Parathyroid adenoma (tissue), 2 donors: Measurements from ENCODE around the gene SMNDC1.

Experiments
- H2AFZ ChIP-seq: fragments of 300-600 bp; sonication (generic); one replicate; pipeline ENCODE4 v1.7.0; 2017; ENCODE audit warnings: antibody characterized with exemption, mild to moderate bottlenecking
- H3K27ac ChIP-seq: fragments of 300-600 bp; sonication (generic); one replicate; pipeline ENCODE4 v1.7.0; 2017
- H3K27me3 ChIP-seq: fragments of 300-600 bp; sonication (generic); one replicate; pipeline ENCODE4 v1.7.0; 2017; ENCODE audit warnings: low read length; ENCODE audit not compliant: control insufficient read depth, insufficient read depth
- H3K36me3 ChIP-seq: fragments of 300-600 bp; sonication (generic); one replicate; pipeline ENCODE4 v1.7.0; 2017; ENCODE audit warnings: low read length; ENCODE audit not compliant: control insufficient read depth, insufficient read depth
- H3K4me1 ChIP-seq: fragments of 300-600 bp; sonication (generic); one replicate; pipeline ENCODE4 v1.7.0; 2017; ENCODE audit warnings: control low read depth
- H3K4me2 ChIP-seq: fragments of 300-600 bp; sonication (generic); one replicate; pipeline ENCODE4 v1.7.0; 2017; ENCODE audit warnings: low read length
- H3K4me3 ChIP-seq: fragments of 300-600 bp; sonication (generic); one replicate; pipeline ENCODE4 v1.7.0; 2017; ENCODE audit warnings: low read depth, low read length
- H3K79me2 ChIP-seq: fragments of 300-600 bp; sonication (generic); one replicate; pipeline ENCODE4 v1.7.0; 2017; ENCODE audit warnings: control low read depth
- H3K9ac ChIP-seq: fragments of 300-600 bp; sonication (generic); one replicate; pipeline ENCODE4 v1.7.0; 2017; ENCODE audit warnings: mild to moderate bottlenecking
- H3K9me3 ChIP-seq: fragments of 300-600 bp; sonication (generic); one replicate; pipeline ENCODE4 v1.7.0; 2017; ENCODE audit warnings: low read length; ENCODE audit not compliant: control insufficient read depth
- TF ChIP-seq, protein P1 (sequence below): fragments of 300-600 bp; sonication (generic); IDR thresholded peaks from one replicate; pipeline ENCODE4 v1.7.0; 2017; ENCODE audit warnings: antibody characterized with exemption, mild to moderate bottlenecking
- donor health status: primary hyperparathyroidism.

Gene SMNDC1

DNA sequence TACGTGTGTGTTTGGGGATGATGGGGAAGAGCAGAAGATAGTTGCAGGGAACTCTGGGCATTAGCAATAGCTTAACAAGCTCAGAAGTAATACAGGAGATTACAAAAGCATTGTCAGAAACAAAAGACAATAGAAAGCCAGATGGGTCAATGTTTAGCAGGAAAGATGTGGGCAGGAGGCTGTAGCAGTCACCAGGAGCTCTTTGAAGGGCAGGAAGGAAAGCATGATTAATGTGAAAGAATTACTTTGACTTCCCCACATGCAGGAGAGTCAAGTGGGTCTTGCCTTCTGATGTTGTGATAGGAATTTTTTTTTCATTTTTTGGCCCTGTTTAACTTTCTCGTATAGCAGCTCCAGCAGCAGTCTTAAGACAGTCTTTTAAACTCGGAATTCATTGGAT, 6.0 kb upstream of the SMNDC1 start:
- Histone ChIP-seq H3K4me2 (no peak overlapping the region), H2AFZ (no peak overlapping the region), H3K27ac (no peak overlapping the region), H3K4me3 (no peak overlapping the region), H3K9ac (no peak overlapping the region), H3K27me3 (no peaks in the 10 kb centered on the region), H3K4me1 (no peaks in the 10 kb centered on the region), H3K79me2 (no peaks in the 10 kb centered on the region), H3K36me3 (no peaks in the 10 kb centered on the region), H3K9me3 (no peaks in the 10 kb centered on the region)
- TF ChIP-seq, protein P1, sequence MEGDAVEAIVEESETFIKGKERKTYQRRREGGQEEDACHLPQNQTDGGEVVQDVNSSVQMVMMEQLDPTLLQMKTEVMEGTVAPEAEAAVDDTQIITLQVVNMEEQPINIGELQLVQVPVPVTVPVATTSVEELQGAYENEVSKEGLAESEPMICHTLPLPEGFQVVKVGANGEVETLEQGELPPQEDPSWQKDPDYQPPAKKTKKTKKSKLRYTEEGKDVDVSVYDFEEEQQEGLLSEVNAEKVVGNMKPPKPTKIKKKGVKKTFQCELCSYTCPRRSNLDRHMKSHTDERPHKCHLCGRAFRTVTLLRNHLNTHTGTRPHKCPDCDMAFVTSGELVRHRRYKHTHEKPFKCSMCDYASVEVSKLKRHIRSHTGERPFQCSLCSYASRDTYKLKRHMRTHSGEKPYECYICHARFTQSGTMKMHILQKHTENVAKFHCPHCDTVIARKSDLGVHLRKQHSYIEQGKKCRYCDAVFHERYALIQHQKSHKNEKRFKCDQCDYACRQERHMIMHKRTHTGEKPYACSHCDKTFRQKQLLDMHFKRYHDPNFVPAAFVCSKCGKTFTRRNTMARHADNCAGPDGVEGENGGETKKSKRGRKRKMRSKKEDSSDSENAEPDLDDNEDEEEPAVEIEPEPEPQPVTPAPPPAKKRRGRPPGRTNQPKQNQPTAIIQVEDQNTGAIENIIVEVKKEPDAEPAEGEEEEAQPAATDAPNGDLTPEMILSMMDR = no peak

DNA sequence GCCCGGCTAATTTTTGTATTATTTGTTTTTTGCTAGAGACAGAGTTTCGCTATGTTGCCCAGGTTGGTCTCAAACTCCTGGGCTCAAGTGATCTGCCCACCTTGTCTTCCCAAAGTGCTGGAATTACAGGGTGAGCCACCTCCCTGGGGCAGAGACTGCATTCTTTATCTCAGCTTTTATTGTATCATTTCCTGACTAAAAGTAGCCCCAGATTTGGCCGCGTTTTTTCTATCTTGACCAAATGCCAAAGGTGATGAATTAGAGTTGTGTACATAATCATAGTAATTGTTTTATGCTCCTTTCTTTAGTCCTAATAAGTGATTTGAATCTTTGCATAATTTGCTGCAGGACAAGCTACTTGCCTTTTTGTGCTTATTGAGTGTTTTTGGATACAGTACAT, 3.1 kb upstream of the SMNDC1 start:
- Histone ChIP-seq H3K4me2 (no peak overlapping the region), H3K36me3 (no peaks in the 10 kb centered on the region), H2AFZ (no peak overlapping the region), H3K9ac (no peak overlapping the region), H3K27me3 (no peaks in the 10 kb centered on the region), H3K27ac (no peak overlapping the region), H3K4me1 (peaks cover 6% of the 10 kb centered on the region), H3K79me2 (peaks cover 5% of the 10 kb centered on the region), H3K4me3 (no peak overlapping the region), H3K9me3 (no peaks in the 10 kb centered on the region)
- TF ChIP-seq, protein P1 = no peak

DNA sequence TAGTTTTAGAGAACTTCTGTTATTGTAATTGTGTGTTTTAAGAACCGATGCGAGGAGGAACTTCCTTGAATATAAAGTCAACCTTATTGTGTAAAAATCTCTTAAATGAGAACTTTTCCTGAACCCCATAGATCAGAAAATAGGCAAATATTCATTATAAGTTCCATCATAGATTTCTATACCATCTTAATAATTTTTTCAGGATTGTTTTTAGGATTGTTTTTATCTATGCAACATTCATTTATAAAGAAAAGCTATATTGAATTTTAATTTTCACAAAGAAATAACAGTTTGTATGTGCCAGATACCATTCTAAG, 1.7 kb upstream of the SMNDC1 start:
- Histone ChIP-seq H3K4me3 (no peak overlapping the region), H3K36me3 (no peaks in the 10 kb centered on the region), H3K9me3 (no peaks in the 10 kb centered on the region), H3K27ac (no peak overlapping the region), H3K27me3 (no peaks in the 10 kb centered on the region), H3K4me2 (no peak overlapping the region), H2AFZ (no peak overlapping the region), H3K79me2 (peaks cover 5% of the 10 kb centered on the region), H3K9ac (no peak overlapping the region), H3K4me1 (peaks cover 6% of the 10 kb centered on the region)
- TF ChIP-seq, protein P1 = no peak

DNA sequence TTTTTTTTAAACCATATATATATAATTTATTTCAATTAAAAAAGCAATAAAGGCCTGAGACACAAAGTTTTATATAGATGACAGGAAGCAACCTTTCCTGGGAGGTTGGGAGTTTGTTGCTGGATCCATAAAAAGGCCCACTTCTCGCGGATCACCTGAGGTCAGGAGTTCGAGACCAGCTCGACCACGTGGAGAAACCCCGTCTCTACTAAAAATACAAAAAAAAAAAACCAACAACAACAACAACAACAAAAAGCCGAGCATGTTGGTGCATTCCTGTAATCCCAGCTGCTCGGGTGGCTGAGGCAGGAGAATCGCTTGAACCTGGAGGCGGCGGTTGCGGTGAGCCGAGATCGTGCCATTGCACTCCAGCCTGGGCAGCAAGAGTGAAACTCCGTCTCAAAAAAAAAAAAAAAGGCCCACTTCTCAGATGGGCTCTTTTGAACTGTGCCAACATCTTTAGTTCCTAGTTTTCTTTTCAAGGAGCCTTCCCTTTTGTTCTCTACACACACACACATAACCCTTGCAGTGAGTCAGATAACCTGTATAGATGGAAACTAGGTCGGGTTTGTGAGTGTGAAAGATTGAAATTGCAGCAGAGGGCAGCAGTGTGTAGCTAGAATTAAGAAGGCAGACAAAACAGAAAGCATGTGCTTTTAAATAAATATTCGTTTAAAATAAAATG, 1.2 kb upstream of the SMNDC1 start:
- Histone ChIP-seq H3K36me3 (no peaks in the 10 kb centered on the region), H3K9me3 (no peaks in the 10 kb centered on the region), H3K9ac (no peak overlapping the region), H3K4me1 (peaks cover 6% of the 10 kb centered on the region), H3K27ac (no peak overlapping the region), H2AFZ (peak overlapping the region; percentile 94), H3K79me2 (peaks cover 5% of the 10 kb centered on the region), H3K4me3 (no peak overlapping the region), H3K4me2 (no peak overlapping the region), H3K27me3 (no peaks in the 10 kb centered on the region)
- TF ChIP-seq, protein P1 = peak; percentile 45

DNA sequence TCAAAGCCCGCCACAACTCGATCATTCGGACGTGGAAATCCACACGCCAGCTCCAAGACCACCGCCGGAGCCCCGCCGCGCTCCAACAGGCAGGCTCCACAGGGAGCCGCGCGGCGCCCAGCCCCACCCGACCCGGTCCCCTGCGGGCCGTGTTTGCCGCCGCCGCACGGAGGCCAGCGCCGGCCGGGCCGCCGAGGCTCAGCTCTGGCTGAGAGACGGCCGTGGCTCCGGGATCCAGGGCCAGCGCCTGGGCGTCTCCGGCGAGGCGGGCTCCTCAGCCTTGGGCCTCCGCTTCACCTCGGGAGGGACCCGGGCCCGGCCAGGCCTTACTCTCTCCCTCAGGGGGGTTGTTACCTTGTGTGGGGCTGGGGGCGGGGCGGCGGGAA, 333 bp downstream of the SMNDC1 start:
- Histone ChIP-seq H2AFZ (peak overlapping the region; percentile 94), H3K4me1 (peaks cover 6% of the 10 kb centered on the region), H3K27me3 (no peaks in the 10 kb centered on the region), H3K79me2 (peaks cover 5% of the 10 kb centered on the region), H3K9ac (peak overlapping the region; percentile 61), H3K27ac (peak overlapping the region; percentile 83), H3K9me3 (no peaks in the 10 kb centered on the region), H3K4me3 (peak overlapping the region; percentile 64), H3K36me3 (no peaks in the 10 kb centered on the region), H3K4me2 (peak overlapping the region; percentile 61)
- TF ChIP-seq, protein P1 = no peak
